Effector CD8-positive, alpha-beta T cell (primary cell): ENCODE data around the gene OR11H6.
"Not testable (repeated sequence)": the region's sequence is repeated elsewhere in the genome, so short reads cannot be mapped to it uniquely, and the experiment has no call there.

Experiments used
- DNase-seq: peaks from one replicate; lab custom pipeline; 2025; lab: John Stamatoyannopoulos, UW

Gene OR11H6

DNA sequence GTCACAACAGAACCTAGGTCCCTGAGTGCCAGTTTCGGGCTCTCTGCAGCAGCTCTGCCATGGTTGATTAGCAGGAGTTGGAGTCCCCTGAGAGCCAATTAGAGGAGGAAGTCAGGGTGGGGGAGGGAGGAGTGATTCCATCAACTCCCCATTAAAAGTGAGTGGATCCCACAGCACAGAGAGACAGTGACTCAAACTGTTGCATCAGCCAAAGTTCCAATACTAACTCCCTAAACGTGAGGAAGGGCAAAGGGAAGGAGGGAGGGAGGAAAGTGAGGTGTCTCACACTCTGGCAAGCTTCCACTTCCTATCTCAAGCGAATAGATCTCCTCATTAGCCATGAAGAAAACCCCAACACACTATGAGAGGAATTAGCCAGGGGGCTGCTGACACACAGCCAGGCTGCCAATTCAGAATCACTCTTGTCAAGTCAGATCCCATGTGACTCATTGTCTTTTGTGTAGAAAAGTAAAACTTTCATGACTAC is 39.2 kb downstream of the OR11H6 start:
- no peak for DNase-seq

DNA sequence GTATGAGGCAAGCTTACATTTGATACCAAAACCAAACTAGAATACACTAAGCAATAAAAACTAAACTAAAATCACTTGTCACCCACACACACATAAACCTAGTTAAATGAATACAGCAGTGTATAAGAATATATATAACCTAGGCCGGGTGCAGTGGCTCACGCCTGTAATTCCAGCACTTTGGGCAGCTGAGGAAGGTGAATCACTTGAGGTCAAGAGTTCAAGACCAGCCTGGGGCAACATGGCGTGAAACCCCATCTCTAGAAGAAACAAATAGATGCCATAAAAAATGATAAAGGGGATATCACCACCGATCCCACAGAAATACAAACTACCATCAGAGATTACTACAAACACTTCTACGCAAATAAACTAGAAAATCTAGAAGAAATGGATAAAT is 40.9 kb downstream of the OR11H6 start:
- DNase-seq: not testable (repeated sequence)

DNA sequence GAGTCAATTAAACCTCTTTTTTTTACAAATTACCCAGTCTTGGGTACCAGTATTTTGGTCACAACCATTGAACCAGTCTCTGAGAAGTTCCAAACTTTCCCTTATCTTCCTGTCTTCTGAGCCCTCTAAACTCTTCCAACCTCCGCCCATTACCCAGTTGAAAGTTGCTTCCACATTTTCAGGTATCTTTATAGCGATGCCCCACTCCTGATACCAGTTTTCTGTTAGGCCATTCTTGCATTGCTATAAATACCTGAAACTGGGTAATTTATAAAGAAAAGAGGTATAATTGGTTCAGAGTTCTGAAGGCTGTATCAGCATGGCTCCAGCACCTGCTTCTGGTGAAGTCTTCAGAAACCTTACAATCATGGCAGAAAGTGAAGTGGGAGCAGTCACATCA is 50.6 kb downstream of the OR11H6 start:
- no peak for DNase-seq
